CD14-positive monocyte (primary cell): ENCODE data around the gene JAK2. TPM values are rescaled to one million over a fixed set of nuclear protein-coding genes. Genes with fewer than 3 reads are reported as not detected.

ENCODE experiments used
- DNase-seq, 3 donors: peaks; one replicate each; pipeline ENCODE4 v3.0.0-alpha.2; 2011 to 2022
- H2AFZ ChIP-seq: 2 replicates; pipeline ENCODE4 v1.6.0; 2012; ENCODE audit warnings: mild to moderate bottlenecking, low read depth, low read length, inconsistent platforms; ENCODE audit not compliant: insufficient read depth, poor library complexity, severe bottlenecking
- H3K27ac ChIP-seq, 2 donors: 1 replicate in 1 of 2; 2 replicates in 1 of 2; pipeline ENCODE4 v1.5.1; 2012 to 2013; ENCODE audit warnings: low read length in 2 of 2, control low read depth in 1 of 2, inconsistent platforms in 1 of 2, low read depth in 1 of 2, mild to moderate bottlenecking in 1 of 2
- H3K27me3 ChIP-seq, 2 donors: one replicate each; pipeline versions ENCODE4 v1.6.0 to v1.6.1; 2011 to 2013; ENCODE audit warnings: low read length in 2 of 2; ENCODE audit not compliant: control insufficient read depth in 2 of 2, insufficient read depth in 2 of 2
- H3K36me3 ChIP-seq, 2 donors: replicated peaks in 1 of 2; 1 replicate in 1 of 2; 2 replicates in 1 of 2; pipeline versions ENCODE4 v1.5.1 to v1.6.1; 2012 to 2013; ENCODE audit warnings: low read length in 2 of 2, control low read depth in 1 of 2, inconsistent platforms in 1 of 2, mild to moderate bottlenecking in 1 of 2; ENCODE audit not compliant: insufficient read depth in 2 of 2, control insufficient read depth in 1 of 2
- H3K4me1 ChIP-seq, 2 donors: 1 replicate in 1 of 2; 2 replicates in 1 of 2; pipeline versions ENCODE4 v1.5.1 to v1.6.1; 2012 to 2013; ENCODE audit warnings: low read length in 2 of 2, control low read depth in 1 of 2, inconsistent platforms in 1 of 2, mild to moderate bottlenecking in 1 of 2, moderate library complexity in 1 of 2; ENCODE audit not compliant: insufficient read depth in 2 of 2, control insufficient read depth in 1 of 2
- H3K4me2 ChIP-seq: replicated peaks from 2 replicates; pipeline ENCODE3; 2012; ENCODE audit warnings: low read length, moderate library complexity, mild to moderate bottlenecking; ENCODE audit not compliant: poor library complexity, severe bottlenecking; ENCODE audit errors: extremely low read depth
- H3K4me3 ChIP-seq, 3 experiments: fragments of 200-600 bp in 1 of 3; sonication (generic) in 1 of 3; replicated peaks in 1 of 3; 1 replicate in 2 of 3; 2 replicates in 1 of 3; pipeline ENCODE4 v1.5.1; 2011 to 2013; ENCODE audit warnings: low read length in 3 of 3, mild to moderate bottlenecking in 3 of 3, control low read depth in 2 of 3, low read depth in 2 of 3, inconsistent platforms in 1 of 3, moderate library complexity in 1 of 3
- H3K79me2 ChIP-seq: 2 replicates; pipeline ENCODE4 v1.6.0; 2012; ENCODE audit warnings: mild to moderate bottlenecking, control low read depth, inconsistent platforms, low read length, moderate library complexity; ENCODE audit not compliant: insufficient read depth
- H3K9ac ChIP-seq: 2 replicates; pipeline ENCODE4 v1.6.0; 2017; ENCODE audit warnings: low read length, mild to moderate bottlenecking; ENCODE audit not compliant: insufficient read depth, poor library complexity, severe bottlenecking
- H3K9me3 ChIP-seq, 2 donors: replicated peaks in 1 of 2; 1 replicate in 1 of 2; 2 replicates in 1 of 2; pipeline versions ENCODE4 v1.5.1 to v1.6.1; 2012 to 2013; ENCODE audit warnings: low read length in 2 of 2, control low read depth in 1 of 2; ENCODE audit not compliant: control insufficient read depth in 1 of 2, insufficient read depth in 1 of 2
- H4K20me1 ChIP-seq: 2 replicates; pipeline ENCODE4 v1.6.0; 2012; ENCODE audit warnings: mild to moderate bottlenecking, low read length, control low read depth, moderate library complexity; ENCODE audit not compliant: insufficient read depth
- H3K27ac Mint-ChIP-seq, 7 donors: one replicate each; pipeline ENCODE4 v1.8.0; 2020; ENCODE audit warnings: mild to moderate bottlenecking in 7 of 7, mixed read lengths in 7 of 7, moderate library complexity in 6 of 7, inconsistent platforms in 2 of 7
- H3K27me3 Mint-ChIP-seq, 3 donors: one replicate each; pipeline ENCODE4 v1.8.0; 2021 to 2022; ENCODE audit warnings: low read depth in 3 of 3, mild to moderate bottlenecking in 3 of 3, mixed read lengths in 3 of 3, moderate library complexity in 3 of 3, inconsistent platforms in 1 of 3
- H3K36me3 Mint-ChIP-seq, 2 donors: one replicate each; pipeline ENCODE4 v1.8.0; 2020; ENCODE audit warnings: mixed read lengths in 2 of 2, inconsistent platforms in 1 of 2, mild to moderate bottlenecking in 1 of 2
- H3K4me1 Mint-ChIP-seq: one replicate; pipeline ENCODE4 v1.8.0; 2020; ENCODE audit warnings: mild to moderate bottlenecking, mixed read lengths
- H3K4me3 Mint-ChIP-seq, 2 donors: one replicate each; pipeline ENCODE4 v1.8.0; 2020; ENCODE audit warnings: mild to moderate bottlenecking in 2 of 2, mixed read lengths in 2 of 2, moderate library complexity in 1 of 2
- H3K9me3 Mint-ChIP-seq, 7 donors: one replicate each; pipeline ENCODE4 v1.8.0; 2020 to 2022; ENCODE audit warnings: mixed read lengths in 7 of 7, mild to moderate bottlenecking in 6 of 7, moderate library complexity in 6 of 7, inconsistent platforms in 2 of 7
- CTCF ChIP-seq: fragments of 200-600 bp; IDR thresholded peaks from one replicate; pipeline ENCODE4 v1.8.0; 2022; ENCODE audit warnings: antibody characterized with exemption, mild to moderate bottlenecking
- WGBS: methylation state at CpG from one replicate; pipeline ENCODE4 v1.1.5; 2013; ENCODE audit warnings: missing lambda C conversion rate; ENCODE audit not compliant: insufficient coverage; 5-methylcytosine and 5-hydroxymethylcytosine counted together
- intact Hi-C, 2 donors: fragments of 100-400 bp; cut with micrococcal nuclease; formaldehyde crosslinking; loops; one replicate each; pipeline versions ENCODE4 v1.15.0 to v1.15.1; 2023
- polyA plus RNA-seq, 3 donors: library from polyadenylated mRNA; depleted of rRNA in 1 of 3; unstranded in 2 of 3; stranded (reverse) in 1 of 3; fragments of 300-500 nt in 2 of 3; fragments of >200 nt in 1 of 3; fragmentation: Illumina TruSeq in 2 of 3; gene quantifications; 1 replicate in 2 of 3; 2 replicates in 1 of 3; pipeline ENCODE4 v1.2.3, GENCODE V29; 2012 to 2021

The JAK2 gene
- polyA plus RNA-seq, 3 donors: 23.5 to 34.7 (median 33.0) TPM

GRCh38 chr9:4997196-4997595 is 12.1 kb downstream of the JAK2 start:
- intact Hi-C loops: no loop called here
- no peak for DNase-seq
- Histone ChIP-seq H2AFZ (no peak overlapping the region), H3K27me3 (no peaks in the 10 kb centered on the region), H3K4me3 (no peak overlapping the region), H3K27ac (no peak overlapping the region), H3K4me1 (peaks cover 2 to 9% of the 10 kb centered on the region in 2 donors), H3K36me3 (peaks cover 41 to 75% of the 10 kb centered on the region in 2 donors), H3K4me2 (no peak overlapping the region), H3K9me3 (no peaks in the 10 kb centered on the region), H3K79me2 (peaks cover 100% of the 10 kb centered on the region), H3K9ac (no peak overlapping the region), H4K20me1 (peaks cover 100% of the 10 kb centered on the region)
- peaks cover 40% of the 10 kb centered on the region for H3K4me1 Mint-ChIP-seq
- H3K27me3 Mint-ChIP-seq: no peaks in the 10 kb centered on the region
- H3K27ac Mint-ChIP-seq: peak overlapping the region in 3 of 7 donors; percentile 7 to 67 (median 62)
- peaks cover 62 to 82% of the 10 kb centered on the region in 2 donors for H3K36me3 Mint-ChIP-seq
- peaks cover 0 to 5% (median 0%) of the 10 kb centered on the region in 7 donors for H3K9me3 Mint-ChIP-seq
- WGBS: 82% methylated on average over 3 of the region's 3 CpGs
- H3K4me3 Mint-ChIP-seq: no peak overlapping the region
- no peak for TF ChIP-seq CTCF

- peaks cover 36% of the 10 kb centered on the region for H3K4me1 Mint-ChIP-seq
- H3K79me2 ChIP-seq: peaks cover 100% of the 10 kb centered on the region
These were observed 12.6 kb downstream of the JAK2 start for GRCh38 chr9:4997631-4998030.

More at GRCh38 chr9:4997631-4998030, 12.6 kb downstream of the JAK2 start:
- Histone ChIP-seq H3K9me3 (no peaks in the 10 kb centered on the region), H3K36me3 (peaks cover 37 to 75% of the 10 kb centered on the region in 2 donors), H3K9ac (no peak overlapping the region), H3K4me2 (no peak overlapping the region), H3K4me3 (no peak overlapping the region), H4K20me1 (peaks cover 100% of the 10 kb centered on the region), H3K27me3 (no peaks in the 10 kb centered on the region), H3K27ac (no peak overlapping the region), H3K4me1 (peaks cover 2 to 9% of the 10 kb centered on the region in 2 donors), H2AFZ (no peak overlapping the region)
- no peak for TF ChIP-seq CTCF
- H3K27me3 Mint-ChIP-seq: no peaks in the 10 kb centered on the region
- intact Hi-C loops: no loop called here
- peak overlapping the region in 3 of 7 donors; percentile 7 to 67 (median 62) for H3K27ac Mint-ChIP-seq
- no peak for DNase-seq
- H3K9me3 Mint-ChIP-seq: peaks cover 0 to 6% (median 0%) of the 10 kb centered on the region in 7 donors
- no peak overlapping the region for H3K4me3 Mint-ChIP-seq
- H3K36me3 Mint-ChIP-seq: peaks cover 58 to 82% of the 10 kb centered on the region in 2 donors
